ENCODE results near the gene ZNF133.

GRCh38 chr20:18287915-18288748 is at the start of gene ZNF133:
- TF ChIP-seq CTCF (conservative IDR thresholded peaks at IDR 0.05) (no peak), EZH2 (IDR thresholded peaks at IDR 0.05; ENCODE audit: low read depth) (no peak)

All from PC-9 (cell line).